ENCODE results near the gene NTSR1. TPM values are rescaled to one million over a fixed set of nuclear protein-coding genes. Genes with fewer than 3 reads are reported as not detected.

Gene NTSR1
- total RNA-seq, 4 donors from 2014 or later: 1.5 to 23.9 (median 4.7) TPM

DNA sequence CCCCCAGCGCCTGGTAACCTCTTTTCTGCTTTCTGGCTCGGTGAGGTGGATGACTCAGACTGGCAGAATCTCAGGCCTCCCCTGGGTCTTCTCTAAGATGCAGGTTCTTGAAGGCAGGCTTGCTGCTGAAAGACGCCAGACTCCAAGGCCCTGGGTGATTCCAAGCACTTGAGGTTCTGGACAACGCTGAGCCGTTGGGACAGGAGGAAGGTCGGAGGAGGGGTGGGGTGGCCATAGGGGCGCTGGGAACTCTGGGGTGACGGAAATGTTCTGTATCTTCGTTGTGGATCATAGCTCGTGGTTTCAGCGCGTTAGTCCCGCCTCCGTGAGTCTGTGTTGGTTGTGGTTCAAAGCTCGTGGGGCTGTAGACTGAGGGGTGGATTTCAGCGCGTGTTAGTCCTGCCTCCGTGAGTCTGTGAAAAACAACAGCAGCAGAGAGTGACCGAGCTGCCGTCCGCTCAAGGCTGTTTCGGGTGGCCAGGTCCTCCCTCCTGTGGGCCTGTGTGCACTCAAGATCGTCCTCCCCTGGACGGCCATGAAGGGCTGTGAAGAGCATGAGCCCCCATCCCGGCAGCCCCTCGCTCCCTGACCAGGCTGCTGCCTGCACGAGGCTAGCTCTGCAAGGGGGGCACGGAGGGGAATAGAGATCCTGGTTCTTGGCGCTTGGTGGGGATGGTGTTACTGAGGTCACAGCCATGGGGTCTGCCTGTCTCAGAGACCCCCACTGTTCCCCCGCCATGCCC is 7.7 kb downstream of the NTSR1 start:
- peak in 2 of 3 donors; percentile 30 to 51 for TF ChIP-seq POLR2AphosphoS5 (IDR thresholded peaks at IDR 0.05)
- TF ChIP-seq POLR2A (IDR thresholded peaks at IDR 0.05): no peak
- intact Hi-C loops (cut with DNase I; ENCODE audit: low total_unique reads) (no loop called here), in situ Hi-C loops (cut with MboI; ENCODE audit: low pct_ligation_motif_present in 1 of 4, low pct_unique_long_range_greater_than_20kb in 1 of 4, low sequenced_read_pairs in 3 of 4) (no loop called here)
- DNase-seq: no peak
- Histone ChIP-seq H3K36me3 (no peaks in the 10 kb centered on the region), H3K27ac (peak overlapping the region; percentile 50 to 77 (median 65)), H3K4me1 (peaks cover 0 to 6% (median 3%) of the 10 kb centered on the region in 4 donors), H3K27me3 (peaks cover 30% of the 10 kb centered on the region), H3K4me3 (no peak overlapping the region), H3K9me3 (no peaks in the 10 kb centered on the region)
- 59% methylated on average over 30 of the region's 30 CpGs; no CpG with 5 or more reads in 1 of the 2 donors for WGBS, 2 donors (ENCODE audit: low coverage in 1 of 2)

- Histone ChIP-seq H3K36me3 (no peaks in the 10 kb centered on the region), H3K4me1 (peaks cover 0 to 6% (median 3%) of the 10 kb centered on the region in 4 donors), H3K9me3 (no peaks in the 10 kb centered on the region), H3K27ac (peak overlapping the region; percentile 50 to 77 (median 65)), H3K4me3 (no peak overlapping the region), H3K27me3 (peaks cover 29% of the 10 kb centered on the region)
- intact Hi-C loops (cut with DNase I; ENCODE audit: low total_unique reads): no loop called here
- in situ Hi-C loops (cut with MboI; ENCODE audit: low pct_ligation_motif_present in 1 of 4, low pct_unique_long_range_greater_than_20kb in 1 of 4, low sequenced_read_pairs in 3 of 4): no loop called here
- DNase-seq: no peak
- 90% methylated on average over 10 of the region's 11 CpGs; no CpG with 5 or more reads in 1 of the 2 donors for WGBS, 2 donors (ENCODE audit: low coverage in 1 of 2)
- TF ChIP-seq, protein P1, sequence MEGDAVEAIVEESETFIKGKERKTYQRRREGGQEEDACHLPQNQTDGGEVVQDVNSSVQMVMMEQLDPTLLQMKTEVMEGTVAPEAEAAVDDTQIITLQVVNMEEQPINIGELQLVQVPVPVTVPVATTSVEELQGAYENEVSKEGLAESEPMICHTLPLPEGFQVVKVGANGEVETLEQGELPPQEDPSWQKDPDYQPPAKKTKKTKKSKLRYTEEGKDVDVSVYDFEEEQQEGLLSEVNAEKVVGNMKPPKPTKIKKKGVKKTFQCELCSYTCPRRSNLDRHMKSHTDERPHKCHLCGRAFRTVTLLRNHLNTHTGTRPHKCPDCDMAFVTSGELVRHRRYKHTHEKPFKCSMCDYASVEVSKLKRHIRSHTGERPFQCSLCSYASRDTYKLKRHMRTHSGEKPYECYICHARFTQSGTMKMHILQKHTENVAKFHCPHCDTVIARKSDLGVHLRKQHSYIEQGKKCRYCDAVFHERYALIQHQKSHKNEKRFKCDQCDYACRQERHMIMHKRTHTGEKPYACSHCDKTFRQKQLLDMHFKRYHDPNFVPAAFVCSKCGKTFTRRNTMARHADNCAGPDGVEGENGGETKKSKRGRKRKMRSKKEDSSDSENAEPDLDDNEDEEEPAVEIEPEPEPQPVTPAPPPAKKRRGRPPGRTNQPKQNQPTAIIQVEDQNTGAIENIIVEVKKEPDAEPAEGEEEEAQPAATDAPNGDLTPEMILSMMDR (IDR thresholded peaks at IDR 0.05): no peak
- TF ChIP-seq EP300 (IDR thresholded peaks at IDR 0.05; ENCODE audit: low read depth): no peak
Observed at GRCh38 chr20:62716941-62717310, 8.3 kb downstream of the NTSR1 start.

- 53% methylated on average over 18 of the region's 18 CpGs; no CpG with 5 or more reads in 1 of the 2 donors for WGBS, 2 donors (ENCODE audit: low coverage in 1 of 2)
- intact Hi-C loops (cut with DNase I; ENCODE audit: low total_unique reads): no loop called here
- Histone ChIP-seq H3K27me3 (peaks cover 35% of the 10 kb centered on the region), H3K4me1 (peaks cover 0 to 5% (median 0%) of the 10 kb centered on the region in 4 donors), H3K36me3 (no peaks in the 10 kb centered on the region), H3K27ac (peak overlapping the region in 3 of 4 donors; percentile 55 to 77 (median 75)), H3K9me3 (no peaks in the 10 kb centered on the region), H3K4me3 (no peak overlapping the region)
- no peak for DNase-seq
- TF ChIP-seq, protein P1 (IDR thresholded peaks at IDR 0.05): no peak
- TF ChIP-seq POLR2A (IDR thresholded peaks at IDR 0.05): no peak
- TF ChIP-seq POLR2AphosphoS5 (IDR thresholded peaks at IDR 0.05): no peak
- TF ChIP-seq EP300 (IDR thresholded peaks at IDR 0.05; ENCODE audit: low read depth): no peak
- in situ Hi-C loops (cut with MboI; ENCODE audit: low pct_ligation_motif_present in 1 of 4, low pct_unique_long_range_greater_than_20kb in 1 of 4, low sequenced_read_pairs in 3 of 4): no loop called here
Observed at GRCh38 chr20:62717933-62718332, 9.3 kb downstream of the NTSR1 start.

DNA sequence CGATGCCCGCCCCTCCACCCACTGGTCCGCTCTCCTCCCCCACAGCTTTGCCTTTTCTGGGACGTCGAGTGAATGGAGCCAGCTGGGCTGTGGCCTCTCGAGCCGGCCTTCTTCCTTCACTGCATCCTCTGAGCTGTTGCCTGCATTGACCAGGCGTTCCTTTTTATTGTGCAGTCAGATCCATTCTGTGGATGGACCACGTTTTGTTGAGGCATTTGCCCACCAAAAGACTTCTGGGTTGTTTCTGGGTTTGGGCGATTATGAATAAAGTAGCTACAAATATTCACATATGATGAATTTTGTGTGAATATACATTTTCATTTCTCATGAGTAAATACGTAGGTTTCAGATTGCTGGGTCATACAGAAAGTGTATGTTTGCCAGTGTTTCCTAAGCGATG is 9.9 kb downstream of the NTSR1 start:
- no peak for DNase-seq
- Histone ChIP-seq H3K4me3 (no peak overlapping the region), H3K27ac (peak overlapping the region in 1 of 4 donors; percentile 77), H3K36me3 (no peaks in the 10 kb centered on the region), H3K4me1 (peaks cover 0 to 7% (median 0%) of the 10 kb centered on the region in 4 donors), H3K27me3 (peaks cover 33% of the 10 kb centered on the region), H3K9me3 (no peaks in the 10 kb centered on the region)
- intact Hi-C loops (cut with DNase I; ENCODE audit: low total_unique reads) (no loop called here), in situ Hi-C loops (cut with MboI; ENCODE audit: low pct_ligation_motif_present in 1 of 4, low pct_unique_long_range_greater_than_20kb in 1 of 4, low sequenced_read_pairs in 3 of 4) (no loop called here)
- 71 to 89% methylated on average over 5 to 12 of the region's 12 CpGs for WGBS, 2 donors (ENCODE audit: low coverage in 1 of 2)
- no peak for TF ChIP-seq EP300 (IDR thresholded peaks at IDR 0.05; ENCODE audit: low read depth)
- TF ChIP-seq POLR2AphosphoS5 (IDR thresholded peaks at IDR 0.05): no peak
- no peak for TF ChIP-seq POLR2A (IDR thresholded peaks at IDR 0.05)
- TF ChIP-seq, protein P1 (IDR thresholded peaks at IDR 0.05): no peak
